NOMO-1 (cell line): Measurements from ENCODE around the gene DGCR6L.
"Not testable (repeated sequence)": the region's sequence is repeated elsewhere in the genome, so short reads cannot be mapped to it uniquely, and the experiment has no call there.

Experiments
- DNase-seq, 2 experiments: peaks; one replicate each; lab custom pipeline; 2025; ENCODE audit not compliant: unreplicated experiment in 2 of 2; lab: John Stamatoyannopoulos, UW

Gene DGCR6L

GRCh38 chr22:20310773-20311172 lies 9.1 kb downstream of the DGCR6L start:
- not testable (repeated sequence) for DNase-seq

GRCh38 chr22:20310180-20310579 lies 9.7 kb downstream of the DGCR6L start:
- not testable (repeated sequence) for DNase-seq

GRCh38 chr22:20308806-20309650 lies 10.8 kb downstream of the DGCR6L start:
- DNase-seq: not testable (repeated sequence)

- not testable (repeated sequence) for DNase-seq
Observed at GRCh38 chr22:20307448-20308447, 12.1 kb downstream of the DGCR6L start.

- DNase-seq: not testable (repeated sequence)
Observed at GRCh38 chr22:20306646-20307447, 13.0 kb downstream of the DGCR6L start.

GRCh38 chr22:20305894-20306645 lies 13.8 kb downstream of the DGCR6L start:
- DNase-seq: no peak

GRCh38 chr22:20305230-20305893 lies 14.5 kb downstream of the DGCR6L start:
- DNase-seq: not testable (repeated sequence)

GRCh38 chr22:20304646-20305045 lies 15.2 kb downstream of the DGCR6L start:
- DNase-seq: no peak

GRCh38 chr22:20303229-20303534 lies 16.7 kb downstream of the DGCR6L start:
- DNase-seq: not testable (repeated sequence)

- no peak for DNase-seq
Observed at GRCh38 chr22:20302438-20303228, 17.2 kb downstream of the DGCR6L start.

- peak; percentile 42 to 46 for DNase-seq
Observed at GRCh38 chr22:20299746-20300136, 20.1 kb downstream of the DGCR6L start.

- peak; percentile 76 to 80 for DNase-seq
Observed at GRCh38 chr22:20298803-20299745, 20.8 kb downstream of the DGCR6L start.

- DNase-seq: no peak
Observed at GRCh38 chr22:20298110-20298802, 21.6 kb downstream of the DGCR6L start.

- DNase-seq: no peak
Observed at GRCh38 chr22:20297414-20298109, 22.3 kb downstream of the DGCR6L start.

GRCh38 chr22:20296598-20296997 lies 23.3 kb downstream of the DGCR6L start:
- no peak for DNase-seq
